ENCODE results near the gene HIGD1A.

The HIGD1A gene

DNA sequence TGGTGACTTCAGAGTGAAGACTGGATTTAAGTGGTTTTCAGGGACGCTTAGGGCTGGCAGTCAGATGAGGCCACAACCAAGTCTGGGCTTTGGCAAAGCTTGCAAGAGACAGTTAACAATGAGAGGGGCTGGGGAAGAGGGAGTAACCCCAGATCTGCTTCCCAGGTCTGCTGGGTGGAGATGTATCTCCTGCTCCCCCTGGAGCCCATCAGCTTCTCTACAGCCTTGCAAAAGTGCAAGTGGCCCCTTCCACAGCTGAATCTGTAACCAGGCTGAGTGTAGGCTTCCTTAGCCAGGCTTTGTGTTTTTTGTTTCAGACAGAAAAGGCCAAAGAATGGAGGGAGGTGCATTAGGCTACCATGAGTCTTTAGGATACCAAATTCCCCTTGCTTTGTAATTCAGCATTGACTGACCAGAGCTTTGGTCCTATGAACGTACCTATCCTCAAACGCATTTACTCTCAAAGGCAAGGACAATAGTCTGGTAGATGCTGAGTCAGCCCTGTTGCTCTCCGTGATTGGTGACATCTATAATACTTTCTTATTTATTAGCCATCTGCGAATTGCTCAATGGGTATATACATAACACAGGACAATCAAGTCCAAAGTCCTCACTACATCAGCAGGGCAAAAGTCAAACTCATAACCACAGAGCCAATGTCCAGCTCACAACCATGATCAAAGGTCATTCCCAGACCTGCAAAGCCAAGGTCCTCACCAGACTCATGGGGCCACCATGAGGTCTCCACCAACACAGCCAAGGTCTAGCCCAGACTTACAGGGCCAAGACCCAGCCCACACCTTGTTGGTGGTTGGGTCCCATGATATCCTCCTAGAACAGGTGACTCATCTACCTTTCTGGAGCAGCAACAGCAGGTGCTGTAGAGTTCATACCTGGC lies 48.4 kb downstream of the HIGD1A start:
- in situ Hi-C loops (cut with HindIII; ENCODE audit: low pct_unique_long_range_greater_than_20kb, low sequenced_read_pairs): no loop called here
- peak in 1 of 2 experiments; percentile 58 for DNase-seq (ENCODE audit: low read depth in 1 of 2, low spot score in 1 of 2)
- no peak for TF ChIP-seq JUND (IDR thresholded peaks at IDR 0.05; ENCODE audit: low read depth)

DNA sequence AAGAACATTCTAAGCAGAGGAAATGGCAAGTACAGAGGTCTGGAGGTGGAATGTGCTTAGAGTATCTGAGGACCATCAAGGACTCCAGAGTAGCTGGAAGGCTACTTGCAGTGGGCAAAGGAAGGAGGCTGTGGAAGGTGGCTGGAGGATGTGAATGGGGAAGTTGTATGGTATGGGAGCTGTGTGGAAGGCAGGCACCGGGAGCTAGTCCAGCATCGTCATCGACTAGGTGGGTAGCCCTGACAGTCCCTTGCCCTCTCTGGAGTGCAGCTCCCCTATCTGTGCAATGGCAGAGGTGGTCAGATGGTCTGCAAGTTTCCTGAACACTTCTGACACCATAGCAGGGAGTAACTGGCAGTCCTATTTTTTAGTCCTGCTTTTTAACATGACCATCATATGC lies 50.5 kb downstream of the HIGD1A start:
- TF ChIP-seq JUND (IDR thresholded peaks at IDR 0.05; ENCODE audit: low read depth): no peak
- no peak for DNase-seq (ENCODE audit: low read depth in 1 of 2, low spot score in 1 of 2)
- in situ Hi-C loops (cut with HindIII; ENCODE audit: low pct_unique_long_range_greater_than_20kb, low sequenced_read_pairs): no loop called here

DNA sequence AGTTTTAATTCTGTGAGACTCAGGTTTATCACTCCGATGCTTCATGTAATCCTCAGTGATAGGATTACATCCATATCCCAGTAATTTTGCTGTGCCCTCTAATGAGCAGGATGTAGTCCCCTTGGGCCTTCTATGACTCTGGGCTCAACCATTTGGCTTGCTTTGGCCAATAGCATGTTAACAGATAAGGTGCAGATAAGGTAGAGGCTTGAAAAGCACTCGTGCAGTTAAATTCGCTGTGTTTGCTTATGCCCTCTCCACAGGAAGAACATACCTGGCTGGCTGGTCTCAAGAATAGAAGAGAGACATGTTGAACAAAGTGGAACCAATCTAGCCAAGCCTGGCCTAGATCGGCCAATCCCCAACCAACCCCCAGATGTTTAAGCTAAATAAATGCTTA lies 51.3 kb downstream of the HIGD1A start:
- DNase-seq (ENCODE audit: low read depth in 1 of 2, low spot score in 1 of 2): no peak
- no peak for TF ChIP-seq JUND (IDR thresholded peaks at IDR 0.05; ENCODE audit: low read depth)
- in situ Hi-C loops (cut with HindIII; ENCODE audit: low pct_unique_long_range_greater_than_20kb, low sequenced_read_pairs): no loop called here

DNA sequence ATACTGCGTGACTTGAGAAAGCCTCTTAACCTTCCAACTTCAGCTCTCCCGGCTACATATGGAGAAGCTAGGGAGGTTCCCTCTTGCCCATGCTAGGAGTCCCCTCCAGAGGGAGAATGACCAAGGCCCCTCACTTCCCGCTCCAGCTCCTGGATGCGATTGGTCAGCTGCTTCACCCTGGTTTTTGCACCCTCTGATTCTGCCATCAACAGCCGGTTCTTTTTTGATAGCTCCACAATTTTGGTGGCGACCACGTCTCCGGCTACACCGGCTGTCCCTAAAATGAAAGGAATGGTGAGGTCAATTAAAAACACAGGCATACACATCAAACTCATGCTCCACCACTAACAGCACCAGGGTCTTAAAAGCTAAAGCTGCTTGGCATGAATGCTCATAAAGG lies 51.8 kb downstream of the HIGD1A start:
- in situ Hi-C loops (cut with HindIII; ENCODE audit: low pct_unique_long_range_greater_than_20kb, low sequenced_read_pairs): no loop called here
- no peak for TF ChIP-seq JUND (IDR thresholded peaks at IDR 0.05; ENCODE audit: low read depth)
- DNase-seq (ENCODE audit: low read depth in 1 of 2, low spot score in 1 of 2): no peak

DNA sequence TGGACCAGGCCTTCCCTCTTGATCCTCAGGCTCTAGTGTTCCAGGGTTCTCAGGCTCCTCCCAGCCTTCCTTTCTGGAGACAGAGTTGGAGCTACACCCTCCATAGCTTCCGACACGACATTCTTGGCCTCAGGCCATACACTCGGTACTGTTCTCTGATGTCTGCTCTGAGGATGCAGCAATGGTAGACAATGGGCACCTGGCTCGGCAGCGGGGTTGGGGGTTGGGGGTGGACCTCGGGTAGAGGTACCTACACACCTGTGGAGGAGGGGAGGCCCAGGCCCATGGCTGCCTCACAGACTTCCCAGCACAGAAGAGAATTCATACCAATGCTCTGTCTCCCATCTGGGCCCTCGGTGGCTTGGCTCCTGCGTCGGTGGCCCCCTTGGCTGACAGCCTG lies 52.7 kb downstream of the HIGD1A start:
- no peak for TF ChIP-seq JUND (IDR thresholded peaks at IDR 0.05; ENCODE audit: low read depth)
- in situ Hi-C loops (cut with HindIII; ENCODE audit: low pct_unique_long_range_greater_than_20kb, low sequenced_read_pairs): no loop called here
- no peak for DNase-seq (ENCODE audit: low read depth in 1 of 2, low spot score in 1 of 2)

DNA sequence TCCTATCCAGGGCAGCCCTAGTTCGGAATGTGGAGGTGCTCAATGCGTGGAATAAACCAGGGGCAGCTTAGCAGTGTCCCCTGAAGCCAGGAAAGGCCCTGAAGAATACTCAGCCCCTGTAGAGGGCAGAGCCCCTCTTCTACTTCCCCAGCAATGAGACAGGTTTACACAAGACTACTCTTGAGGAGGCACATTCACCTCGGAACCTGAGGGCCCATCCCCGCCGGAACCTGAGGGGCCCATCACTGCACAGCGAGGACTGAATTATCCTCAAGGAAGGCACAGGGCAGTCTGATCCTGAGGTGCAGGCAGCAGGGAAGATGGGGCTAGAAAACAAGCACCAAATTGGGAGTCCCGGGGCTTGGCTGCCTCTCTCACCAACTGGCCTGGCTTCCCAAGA lies 53.5 kb downstream of the HIGD1A start:
- no peak for DNase-seq (ENCODE audit: low read depth in 1 of 2, low spot score in 1 of 2)
- in situ Hi-C loops (cut with HindIII; ENCODE audit: low pct_unique_long_range_greater_than_20kb, low sequenced_read_pairs): no loop called here
- TF ChIP-seq JUND (IDR thresholded peaks at IDR 0.05; ENCODE audit: low read depth): no peak

DNA sequence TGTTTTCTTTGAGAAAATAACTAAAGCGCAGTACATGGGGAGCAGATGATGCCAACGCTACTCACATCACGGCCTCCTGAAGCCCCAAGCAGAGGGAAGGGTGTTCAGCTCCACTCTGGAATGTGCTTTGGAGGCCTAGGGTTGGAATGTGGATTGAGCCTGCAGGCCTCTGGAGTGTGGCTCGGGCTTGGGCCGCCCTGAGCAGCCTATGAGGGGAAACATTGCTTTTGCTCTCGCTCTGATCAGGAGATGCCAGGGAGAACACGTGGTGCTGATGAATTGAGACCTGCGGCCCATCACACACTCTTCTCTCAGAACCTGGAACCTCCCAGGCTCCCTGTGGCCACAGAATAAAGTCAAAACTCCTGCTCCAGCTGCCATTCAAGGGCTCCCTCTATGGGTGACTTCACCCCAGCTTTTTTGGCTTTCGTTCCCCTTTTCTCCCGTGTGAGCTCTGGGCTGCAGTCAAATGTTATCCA lies 54.5 kb downstream of the HIGD1A start:
- no peak for TF ChIP-seq JUND (IDR thresholded peaks at IDR 0.05; ENCODE audit: low read depth)
- in situ Hi-C loops (cut with HindIII; ENCODE audit: low pct_unique_long_range_greater_than_20kb, low sequenced_read_pairs): no loop called here
- DNase-seq (ENCODE audit: low read depth in 1 of 2, low spot score in 1 of 2): peak; percentile 64 to 67

DNA sequence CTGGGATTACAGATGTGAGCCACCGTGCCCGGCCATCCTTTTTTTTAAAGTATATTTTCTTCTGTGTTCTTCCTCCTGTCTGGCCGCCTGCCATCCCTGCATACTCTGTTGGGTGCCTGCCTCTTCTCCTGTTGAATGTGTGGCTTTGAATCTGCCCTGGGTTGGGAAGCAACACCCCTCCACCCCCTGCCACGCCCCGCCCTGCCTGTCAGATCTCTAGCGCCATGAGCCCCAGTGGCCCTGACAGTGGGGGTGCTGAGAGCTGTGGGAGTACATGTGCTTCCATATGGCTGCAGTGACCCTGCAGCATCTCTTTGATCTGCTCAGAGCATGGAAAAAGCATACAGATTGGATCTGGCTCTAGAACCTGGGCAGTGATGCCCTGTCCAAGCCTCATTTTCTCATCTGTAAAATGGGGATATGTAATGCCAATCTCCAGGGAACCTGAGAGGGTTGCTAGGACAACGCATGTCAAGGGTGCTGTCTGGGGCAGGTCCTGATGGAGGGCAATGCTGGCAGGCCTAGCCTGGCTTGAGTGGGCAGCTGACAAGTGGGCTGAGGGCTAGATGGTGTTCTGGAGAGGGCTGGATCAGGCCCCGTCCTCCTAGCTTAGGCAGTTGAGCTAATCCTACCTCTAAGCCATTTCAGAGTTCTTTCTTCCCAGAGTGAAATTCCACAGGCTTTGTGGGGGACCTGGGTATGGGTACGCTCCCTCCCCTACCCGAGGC lies 55.1 kb downstream of the HIGD1A start:
- in situ Hi-C loops (cut with HindIII; ENCODE audit: low pct_unique_long_range_greater_than_20kb, low sequenced_read_pairs): no loop called here
- no peak for DNase-seq (ENCODE audit: low read depth in 1 of 2, low spot score in 1 of 2)
- TF ChIP-seq JUND (IDR thresholded peaks at IDR 0.05; ENCODE audit: low read depth): no peak

DNA sequence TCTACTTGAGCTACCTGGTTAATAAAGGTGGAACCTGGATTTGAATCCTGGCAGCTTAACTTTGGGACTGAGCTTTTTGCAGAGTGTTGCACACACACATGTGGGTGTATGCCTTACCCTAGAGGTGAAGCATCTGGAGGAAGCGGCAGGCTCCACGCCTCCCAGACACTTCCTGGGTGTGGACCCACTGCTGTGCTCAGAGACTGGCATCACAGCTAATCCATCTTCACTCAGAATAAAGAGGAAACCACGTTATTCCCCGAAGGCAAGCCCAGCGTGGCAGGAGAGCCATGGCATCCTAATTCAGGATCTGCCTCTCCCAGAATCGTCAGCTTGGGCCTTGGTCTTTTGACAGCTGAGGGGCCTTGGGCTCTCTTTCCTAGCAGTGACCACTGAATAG lies 56.7 kb downstream of the HIGD1A start:
- in situ Hi-C loops (cut with HindIII; ENCODE audit: low pct_unique_long_range_greater_than_20kb, low sequenced_read_pairs): no loop called here
- DNase-seq (ENCODE audit: low read depth in 1 of 2, low spot score in 1 of 2): no peak
- no peak for TF ChIP-seq JUND (IDR thresholded peaks at IDR 0.05; ENCODE audit: low read depth)

DNA sequence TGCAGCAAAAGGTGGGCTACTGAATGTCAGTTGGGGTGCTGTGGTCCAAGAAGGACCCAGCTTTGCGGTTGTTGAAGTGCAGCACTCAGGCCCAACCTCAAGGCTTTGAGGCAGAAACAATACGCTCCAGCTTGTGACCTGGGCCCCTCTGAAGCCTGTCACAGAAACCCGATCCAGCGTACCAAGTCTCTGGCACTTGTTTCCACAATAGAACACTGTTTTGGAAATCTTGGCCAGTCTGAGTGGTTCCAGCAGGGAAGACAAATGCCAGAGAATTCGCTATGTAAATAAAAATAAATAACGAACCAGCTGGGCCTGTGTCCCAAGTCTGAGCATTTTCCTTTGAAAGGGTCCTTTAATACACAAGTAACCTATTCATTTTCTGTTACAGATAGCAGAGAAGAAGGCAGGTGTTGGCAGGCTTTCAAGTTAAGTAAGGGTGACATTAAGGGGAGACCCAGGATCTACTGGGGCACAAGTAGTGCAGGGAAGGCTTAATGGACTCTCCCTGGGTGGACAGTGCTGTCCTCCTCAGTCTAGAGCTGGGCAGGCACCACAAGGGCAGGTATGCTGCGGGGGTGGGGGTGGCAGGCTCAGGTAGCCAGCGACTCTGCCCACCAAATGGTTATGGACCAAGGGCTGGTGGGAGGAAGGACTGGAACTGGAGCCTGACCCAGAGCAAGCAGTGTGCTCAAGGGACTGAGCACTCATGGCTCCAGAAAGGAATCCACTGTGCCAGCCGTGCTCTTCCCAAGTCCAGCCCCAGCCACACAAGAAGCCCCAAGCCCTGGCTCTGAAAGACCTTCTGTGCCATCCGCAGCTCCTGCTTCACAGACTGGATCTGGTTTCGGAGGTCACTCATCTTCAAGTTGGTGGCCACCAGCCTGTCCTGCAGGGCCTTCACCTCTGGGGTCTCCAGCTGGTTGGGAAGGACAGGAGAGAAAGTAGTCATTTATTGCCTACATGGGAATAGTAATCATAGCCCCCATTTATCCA lies 57.5 kb downstream of the HIGD1A start:
- in situ Hi-C loops (cut with HindIII; ENCODE audit: low pct_unique_long_range_greater_than_20kb, low sequenced_read_pairs): no loop called here
- TF ChIP-seq JUND (IDR thresholded peaks at IDR 0.05; ENCODE audit: low read depth): no peak
- peak; percentile 28 to 79 for DNase-seq (ENCODE audit: low read depth in 1 of 2, low spot score in 1 of 2)

DNA sequence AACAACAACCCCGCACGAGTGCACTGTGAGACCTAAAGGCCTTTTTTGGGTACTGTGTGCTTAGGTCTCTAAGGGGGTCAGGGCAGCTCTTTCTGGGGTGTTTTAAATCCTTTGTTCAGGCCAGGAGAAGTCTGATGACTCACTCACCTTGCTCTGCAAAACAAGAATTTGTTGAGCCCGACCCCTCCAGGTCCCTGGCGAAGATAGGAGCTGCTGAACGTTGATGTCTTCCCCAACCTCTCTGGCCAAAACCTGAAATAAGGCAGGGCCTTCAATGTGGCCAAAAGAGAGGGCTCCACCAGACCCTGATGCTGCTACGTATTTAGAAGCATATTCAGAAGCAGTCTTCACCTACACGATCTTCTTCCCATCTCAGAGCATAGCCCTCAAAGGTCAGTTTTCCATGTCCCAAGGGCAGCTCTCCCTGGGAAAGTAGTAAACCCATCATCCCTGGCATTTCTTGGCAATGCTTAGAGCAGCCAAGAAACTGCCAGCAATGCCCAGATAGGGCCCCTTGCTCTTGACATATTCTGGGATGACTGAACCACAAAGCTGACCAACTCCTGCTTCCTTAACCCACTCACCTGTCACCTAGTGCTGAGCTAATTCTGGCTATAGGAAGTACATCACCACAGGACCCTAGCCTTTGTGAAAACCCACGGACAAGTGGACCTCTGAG lies 58.4 kb downstream of the HIGD1A start:
- TF ChIP-seq JUND (IDR thresholded peaks at IDR 0.05; ENCODE audit: low read depth): no peak
- in situ Hi-C loops (cut with HindIII; ENCODE audit: low pct_unique_long_range_greater_than_20kb, low sequenced_read_pairs): no loop called here

More for the DNA sequence above, 58.4 kb downstream of the HIGD1A start:
- no peak for DNase-seq (ENCODE audit: low read depth in 1 of 2, low spot score in 1 of 2)
